Measurements from ENCODE around the gene BNIP3. TPM values are rescaled to one million over a fixed set of nuclear protein-coding genes. Genes with fewer than 3 reads are reported as not detected.

Gene BNIP3
- total RNA-seq, 4 donors from 2014 or later, result 337 to 1,280 (median 583) TPM

DNA sequence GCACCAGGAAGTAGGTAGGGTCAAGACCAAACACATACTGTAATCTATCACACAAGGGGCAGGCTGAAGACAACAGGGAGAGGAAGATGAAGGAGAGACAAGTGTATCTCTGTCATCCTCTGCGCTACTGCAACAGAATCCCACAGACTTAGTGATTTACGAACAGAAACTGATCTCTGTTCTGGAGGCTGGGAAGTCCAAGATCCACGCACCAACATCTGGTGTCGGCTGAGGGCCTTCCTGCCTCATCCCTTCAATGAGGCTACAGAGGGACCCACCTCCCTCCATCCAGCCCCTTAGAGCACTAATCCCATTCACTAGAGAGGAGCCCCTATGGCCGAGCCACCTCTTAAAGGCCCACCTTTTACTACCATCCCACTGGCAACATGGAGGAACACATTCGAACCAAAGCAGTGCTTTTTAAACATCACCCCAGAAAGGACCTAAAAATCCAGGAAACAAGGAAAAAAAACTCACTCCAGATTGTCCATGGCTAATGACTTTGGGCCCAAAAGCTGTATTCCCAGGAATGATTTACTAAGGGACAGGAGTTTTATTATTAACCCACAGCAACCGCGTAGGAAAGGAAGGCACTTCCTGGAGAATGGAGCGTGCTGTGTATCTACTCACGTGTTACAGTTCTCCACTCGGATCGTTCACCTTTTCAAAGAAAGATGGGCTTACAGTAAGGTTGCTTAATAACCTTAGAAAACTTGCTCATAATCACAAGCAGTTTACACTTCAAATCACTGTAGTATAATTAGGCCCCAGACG, 4.2 kb downstream of the BNIP3 start:
- TF ChIP-seq, protein P1, sequence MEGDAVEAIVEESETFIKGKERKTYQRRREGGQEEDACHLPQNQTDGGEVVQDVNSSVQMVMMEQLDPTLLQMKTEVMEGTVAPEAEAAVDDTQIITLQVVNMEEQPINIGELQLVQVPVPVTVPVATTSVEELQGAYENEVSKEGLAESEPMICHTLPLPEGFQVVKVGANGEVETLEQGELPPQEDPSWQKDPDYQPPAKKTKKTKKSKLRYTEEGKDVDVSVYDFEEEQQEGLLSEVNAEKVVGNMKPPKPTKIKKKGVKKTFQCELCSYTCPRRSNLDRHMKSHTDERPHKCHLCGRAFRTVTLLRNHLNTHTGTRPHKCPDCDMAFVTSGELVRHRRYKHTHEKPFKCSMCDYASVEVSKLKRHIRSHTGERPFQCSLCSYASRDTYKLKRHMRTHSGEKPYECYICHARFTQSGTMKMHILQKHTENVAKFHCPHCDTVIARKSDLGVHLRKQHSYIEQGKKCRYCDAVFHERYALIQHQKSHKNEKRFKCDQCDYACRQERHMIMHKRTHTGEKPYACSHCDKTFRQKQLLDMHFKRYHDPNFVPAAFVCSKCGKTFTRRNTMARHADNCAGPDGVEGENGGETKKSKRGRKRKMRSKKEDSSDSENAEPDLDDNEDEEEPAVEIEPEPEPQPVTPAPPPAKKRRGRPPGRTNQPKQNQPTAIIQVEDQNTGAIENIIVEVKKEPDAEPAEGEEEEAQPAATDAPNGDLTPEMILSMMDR (IDR thresholded peaks at IDR 0.05 in 4 of 5, conservative IDR thresholded peaks at IDR 0.05 in 1 of 5), result no peak
- TF ChIP-seq POLR2A (IDR thresholded peaks at IDR 0.05), result no peak
- Histone ChIP-seq H3K36me3 (peaks cover 0 to 3% of the 10 kb centered on the region in 2 donors), H3K27ac (peak overlapping the region in 2 of 4 donors; percentile 33 to 99), H3K27me3 (no peaks in the 10 kb centered on the region), H3K4me1 (peaks cover 49 to 70% of the 10 kb centered on the region in 2 donors), H3K9me3 (no peaks in the 10 kb centered on the region), H3K4me3 (peak overlapping the region in 1 of 4 donors; percentile 99)
- intact Hi-C loops (cut with DNase I; ENCODE audit: low total_unique reads) (no loop called here), in situ Hi-C loops (cut with MboI; ENCODE audit: low sequenced_read_pairs in 4 of 4) (no loop called here)
- DNase-seq (no peak), ATAC-seq (no peak)

- Histone ChIP-seq H3K4me1 (peaks cover 49 to 77% of the 10 kb centered on the region in 2 donors), H3K36me3 (peaks cover 0 to 19% of the 10 kb centered on the region in 2 donors), H3K27me3 (no peaks in the 10 kb centered on the region), H3K27ac (peak overlapping the region in 2 of 4 donors; percentile 6 to 23), H3K9me3 (no peaks in the 10 kb centered on the region), H3K4me3 (no peak overlapping the region)
- intact Hi-C loops (cut with DNase I; ENCODE audit: low total_unique reads) (no loop called here), in situ Hi-C loops (cut with MboI; ENCODE audit: low sequenced_read_pairs in 4 of 4) (no loop called here)
- ATAC-seq (no peak), DNase-seq (no peak)
- no peak for TF ChIP-seq POLR2A (IDR thresholded peaks at IDR 0.05)
- TF ChIP-seq, protein P1 (IDR thresholded peaks at IDR 0.05 in 4 of 5, conservative IDR thresholded peaks at IDR 0.05 in 1 of 5), result no peak
Observed at GRCh38 chr10:131975796-131976195, 5.9 kb downstream of the BNIP3 start.

DNA sequence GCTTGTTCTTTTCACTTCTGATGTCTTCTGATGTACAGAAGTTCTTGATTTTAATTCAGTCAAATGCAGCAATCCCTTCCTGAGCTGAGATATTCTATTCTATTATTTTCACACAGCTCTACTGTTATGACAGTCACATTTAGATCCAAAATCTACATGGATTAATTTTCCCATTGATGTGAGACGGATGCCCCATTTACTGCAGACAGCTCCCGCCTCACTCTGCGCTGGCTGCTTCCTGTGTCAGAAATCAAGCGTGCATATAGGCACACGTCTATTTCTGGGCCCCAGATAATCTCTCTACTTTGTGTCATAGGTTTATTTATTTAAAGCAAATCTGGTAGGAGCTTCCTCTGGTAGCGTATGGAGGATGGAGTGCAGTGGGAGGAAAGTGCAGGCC, 6.7 kb downstream of the BNIP3 start:
- in situ Hi-C loops (cut with MboI; ENCODE audit: low sequenced_read_pairs in 4 of 4), result no loop called here
- intact Hi-C loops (cut with DNase I; ENCODE audit: low total_unique reads), result no loop called here
- no peak for TF ChIP-seq POLR2A (IDR thresholded peaks at IDR 0.05)
- TF ChIP-seq, protein P1 (IDR thresholded peaks at IDR 0.05 in 4 of 5, conservative IDR thresholded peaks at IDR 0.05 in 1 of 5), result no peak
- Histone ChIP-seq H3K36me3 (peaks cover 0 to 27% of the 10 kb centered on the region in 2 donors), H3K4me1 (peaks cover 44 to 73% of the 10 kb centered on the region in 2 donors), H3K27me3 (no peaks in the 10 kb centered on the region), H3K4me3 (no peak overlapping the region), H3K27ac (peak overlapping the region in 3 of 4 donors; percentile 65 to 80 (median 68)), H3K9me3 (no peaks in the 10 kb centered on the region)
- DNase-seq (no peak), ATAC-seq (no peak)

DNA sequence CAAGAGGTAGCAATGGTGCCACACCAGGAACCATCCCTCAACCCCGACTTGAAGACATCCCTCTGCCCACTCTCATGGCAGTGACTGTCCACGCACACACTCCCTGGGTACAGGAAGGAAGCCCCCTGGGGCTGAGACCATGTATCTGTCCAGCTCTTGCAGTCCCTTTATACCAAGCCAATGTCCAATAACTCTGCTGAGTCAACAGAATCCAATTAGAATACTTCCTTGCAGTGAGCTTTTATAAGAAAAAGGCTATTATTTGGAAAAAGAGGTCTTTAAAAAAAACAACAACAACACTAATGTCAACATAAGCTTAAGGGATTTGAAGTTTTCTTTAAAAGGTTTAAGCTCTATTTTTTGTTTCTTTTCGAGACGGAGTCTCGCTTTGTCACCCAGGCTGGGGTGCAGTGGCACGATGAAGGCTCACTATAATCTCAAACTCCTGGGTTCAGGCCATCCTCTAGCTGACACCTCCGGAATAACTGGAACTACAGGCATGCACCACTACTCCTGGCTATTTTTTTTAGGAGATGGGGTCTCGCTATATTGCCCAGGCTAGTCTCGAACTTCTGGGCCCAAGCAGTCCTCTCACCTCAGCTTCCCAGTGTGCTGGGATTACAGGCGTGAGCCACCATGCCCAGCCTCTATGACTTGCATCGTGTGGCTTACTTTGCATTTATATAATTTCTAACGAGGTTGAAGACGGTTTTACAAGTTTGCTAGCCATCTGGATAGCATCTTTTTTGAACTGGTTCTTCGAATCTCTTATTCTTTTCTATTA, 7.5 kb downstream of the BNIP3 start:
- H3K27ac ChIP-seq, result peak overlapping the region; percentile 65 to 80 (median 67)
- peak in 1 of 2 donors; percentile 11 for ATAC-seq

More for the DNA sequence above, 7.5 kb downstream of the BNIP3 start:
- no peak for DNase-seq
- in situ Hi-C loops (cut with MboI; ENCODE audit: low sequenced_read_pairs in 4 of 4), result no loop called here
- peaks cover 0 to 34% of the 10 kb centered on the region in 2 donors for H3K36me3 ChIP-seq
- no peaks in the 10 kb centered on the region for H3K27me3 ChIP-seq
- H3K4me3 ChIP-seq, result peak overlapping the region in 1 of 4 donors; percentile 11
- H3K4me1 ChIP-seq, result peaks cover 37 to 68% of the 10 kb centered on the region in 2 donors
- intact Hi-C loops (cut with DNase I; ENCODE audit: low total_unique reads), result no loop called here
- no peaks in the 10 kb centered on the region for H3K9me3 ChIP-seq
- TF ChIP-seq, protein P1 (IDR thresholded peaks at IDR 0.05 in 4 of 5, conservative IDR thresholded peaks at IDR 0.05 in 1 of 5), result no peak
- TF ChIP-seq POLR2A (IDR thresholded peaks at IDR 0.05), result no peak
